Osteocyte (in vitro differentiated cells): ENCODE data around the gene PLD3. TPM values are rescaled to one million over a fixed set of nuclear protein-coding genes. Genes with fewer than 3 reads are reported as not detected.

Source experiments
- DNase-seq: peaks from one replicate; pipeline ENCODE4 v3.0.0; 2021; ENCODE audit warnings: mixed read lengths; ENCODE audit not compliant: unreplicated experiment; ENCODE audit errors: extremely low spot score
- H3K27ac Mint-ChIP-seq: one replicate; pipeline ENCODE4 v1.8.0; 2021; ENCODE audit warnings: mild to moderate bottlenecking, mixed read lengths; ENCODE audit not compliant: unreplicated experiment
- H3K27me3 Mint-ChIP-seq: one replicate; pipeline ENCODE4 v1.8.0; 2021; ENCODE audit warnings: mixed read lengths; ENCODE audit not compliant: unreplicated experiment
- H3K36me3 Mint-ChIP-seq: one replicate; pipeline ENCODE4 v1.8.0; 2021; ENCODE audit warnings: mixed read lengths; ENCODE audit not compliant: unreplicated experiment
- H3K4me1 Mint-ChIP-seq: one replicate; pipeline ENCODE4 v1.8.0; 2021; ENCODE audit warnings: mixed read lengths; ENCODE audit not compliant: unreplicated experiment
- H3K4me3 Mint-ChIP-seq: one replicate; pipeline ENCODE4 v1.8.0; 2021; ENCODE audit warnings: mild to moderate bottlenecking, moderate library complexity, mixed read lengths; ENCODE audit not compliant: unreplicated experiment
- H3K9me3 Mint-ChIP-seq: one replicate; pipeline ENCODE4 v1.8.0; 2021; ENCODE audit warnings: mixed read lengths; ENCODE audit not compliant: unreplicated experiment
- long read RNA-seq: library from polyadenylated mRNA; unstranded; transcript quantifications from one replicate; pipeline ENCODE4 v2.0.0, GENCODE V29; 2021
- total RNA-seq: library from RNA; stranded (reverse); gene quantifications from 2 replicates; pipeline ENCODE4 v1.2.1, GENCODE V29; 2021
- TF ChIP-seq, protein P1 (sequence below): fragments of 200-600 bp; sonication (generic); IDR thresholded peaks from 2 replicates; pipeline ENCODE4 v1.5.0; 2021; ENCODE audit warnings: antibody characterized with exemption, mild to moderate bottlenecking, moderate library complexity

The PLD3 gene
- 499 and 511 TPM in 2 replicates for total RNA-seq
- long read RNA-seq, partial matches to known transcripts = 33 of 37 reads
- long read RNA-seq, other reads (novel, unspliced or antisense) = 3 of 37 reads

GRCh38 chr19:40348125-40348913, at the start of gene PLD3, which contains the start of gene C19orf47:
Gene PLD3, plus strand, starts transcription at chr19:40348695. Its CDS starts 17,789 bp downstream, at chr19:40366484.
Gene C19orf47, minus strand, starts transcription at chr19:40348397. Its CDS starts 6,540 bp downstream, at chr19:40341857.
- no peaks in the 10 kb centered on the region for H3K9me3 Mint-ChIP-seq
- DNase-seq = peak; percentile 100
- TF ChIP-seq, protein P1, sequence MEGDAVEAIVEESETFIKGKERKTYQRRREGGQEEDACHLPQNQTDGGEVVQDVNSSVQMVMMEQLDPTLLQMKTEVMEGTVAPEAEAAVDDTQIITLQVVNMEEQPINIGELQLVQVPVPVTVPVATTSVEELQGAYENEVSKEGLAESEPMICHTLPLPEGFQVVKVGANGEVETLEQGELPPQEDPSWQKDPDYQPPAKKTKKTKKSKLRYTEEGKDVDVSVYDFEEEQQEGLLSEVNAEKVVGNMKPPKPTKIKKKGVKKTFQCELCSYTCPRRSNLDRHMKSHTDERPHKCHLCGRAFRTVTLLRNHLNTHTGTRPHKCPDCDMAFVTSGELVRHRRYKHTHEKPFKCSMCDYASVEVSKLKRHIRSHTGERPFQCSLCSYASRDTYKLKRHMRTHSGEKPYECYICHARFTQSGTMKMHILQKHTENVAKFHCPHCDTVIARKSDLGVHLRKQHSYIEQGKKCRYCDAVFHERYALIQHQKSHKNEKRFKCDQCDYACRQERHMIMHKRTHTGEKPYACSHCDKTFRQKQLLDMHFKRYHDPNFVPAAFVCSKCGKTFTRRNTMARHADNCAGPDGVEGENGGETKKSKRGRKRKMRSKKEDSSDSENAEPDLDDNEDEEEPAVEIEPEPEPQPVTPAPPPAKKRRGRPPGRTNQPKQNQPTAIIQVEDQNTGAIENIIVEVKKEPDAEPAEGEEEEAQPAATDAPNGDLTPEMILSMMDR = no peak
- peaks cover 19% of the 10 kb centered on the region for H3K4me1 Mint-ChIP-seq
- H3K4me3 Mint-ChIP-seq = peak within 1 kb of the TSS; percentile 84
- H3K27ac Mint-ChIP-seq = peak within 1 kb of the TSS; percentile 81
- H3K27me3 Mint-ChIP-seq = no peaks in the 10 kb centered on the region
- H3K36me3 Mint-ChIP-seq = no peaks in the 10 kb centered on the region

GRCh38 chr19:40300668-40301067, 47.8 kb upstream of the PLD3 start:
- no peaks in the 10 kb centered on the region for H3K36me3 Mint-ChIP-seq
- peaks cover 6% of the 10 kb centered on the region for H3K4me1 Mint-ChIP-seq
- H3K9me3 Mint-ChIP-seq = no peaks in the 10 kb centered on the region
- no peak overlapping the region for H3K27ac Mint-ChIP-seq
- TF ChIP-seq, protein P1 = no peak
- no peaks in the 10 kb centered on the region for H3K27me3 Mint-ChIP-seq
- no peak overlapping the region for H3K4me3 Mint-ChIP-seq
- DNase-seq = no peak

DNA sequence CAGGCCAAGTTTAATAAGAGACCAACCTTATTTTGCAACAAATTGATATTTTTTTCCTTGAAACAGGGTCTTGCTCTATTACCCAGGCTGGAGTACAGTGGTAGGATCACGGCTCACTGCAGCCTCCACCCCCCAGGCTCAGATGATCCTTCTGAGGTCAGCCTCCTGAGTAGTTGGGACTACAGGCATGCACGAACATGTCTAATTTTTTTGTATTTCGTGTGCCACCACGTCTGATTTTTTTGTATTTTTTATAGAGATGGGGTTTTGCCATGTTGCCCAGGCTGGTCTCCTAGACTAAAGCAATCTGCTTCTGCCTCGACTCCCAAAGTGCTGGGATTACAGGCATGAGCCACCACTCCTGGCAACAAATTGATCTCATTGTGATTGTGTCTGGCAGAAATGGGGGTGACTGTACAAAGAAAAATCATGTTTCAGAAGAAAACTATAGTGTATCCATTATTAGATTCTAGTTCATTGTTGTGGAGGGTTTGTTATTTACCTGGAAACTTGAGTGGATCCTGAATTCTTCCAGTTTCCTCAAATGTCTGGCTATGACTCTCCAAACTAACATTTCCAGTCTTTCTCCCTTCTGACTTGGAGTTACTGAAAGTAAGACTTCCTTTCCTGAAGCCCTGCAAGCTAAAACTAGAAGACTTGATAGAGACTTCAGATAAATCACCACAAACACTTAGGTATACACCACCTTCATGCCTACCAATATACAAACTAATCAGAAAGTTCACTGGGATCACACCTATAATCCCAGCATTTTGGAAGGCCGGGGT, 46.1 kb upstream of the PLD3 start:
- Mint-ChIP-seq H3K36me3 (no peaks in the 10 kb centered on the region), H3K27me3 (no peaks in the 10 kb centered on the region), H3K4me1 (peaks cover 6% of the 10 kb centered on the region), H3K4me3 (no peak overlapping the region), H3K9me3 (no peaks in the 10 kb centered on the region), H3K27ac (no peak overlapping the region)
- no peak for DNase-seq
- TF ChIP-seq, protein P1 = no peak

- H3K27me3 Mint-ChIP-seq = no peaks in the 10 kb centered on the region
- H3K9me3 Mint-ChIP-seq = no peaks in the 10 kb centered on the region
- no peak overlapping the region for H3K27ac Mint-ChIP-seq
- H3K4me3 Mint-ChIP-seq = no peak overlapping the region
- H3K36me3 Mint-ChIP-seq = no peaks in the 10 kb centered on the region
- TF ChIP-seq, protein P1 = no peak
- no peak for DNase-seq
- peaks cover 6% of the 10 kb centered on the region for H3K4me1 Mint-ChIP-seq
These were observed 44.7 kb upstream of the PLD3 start for GRCh38 chr19:40303765-40304164.

- DNase-seq = no peak
- H3K27me3 Mint-ChIP-seq = no peaks in the 10 kb centered on the region
- no peak overlapping the region for H3K27ac Mint-ChIP-seq
- H3K36me3 Mint-ChIP-seq = no peaks in the 10 kb centered on the region
- peaks cover 6% of the 10 kb centered on the region for H3K4me1 Mint-ChIP-seq
- no peaks in the 10 kb centered on the region for H3K9me3 Mint-ChIP-seq
- no peak overlapping the region for H3K4me3 Mint-ChIP-seq
- TF ChIP-seq, protein P1 = no peak
These were observed 44.2 kb upstream of the PLD3 start for GRCh38 chr19:40304306-40304705.
